Suprapubic skin (tissue), 4 donors: ENCODE measurements around the gene HCFC2. TPM values are rescaled to one million over a fixed set of nuclear protein-coding genes. Genes with fewer than 3 reads are reported as not detected.
"Not testable (repeated sequence)": the region's sequence is repeated elsewhere in the genome, so short reads cannot be mapped to it uniquely, and the experiment has no call there.

Source experiments
- DNase-seq, 2 donors: peaks; one replicate each; pipeline ENCODE4 v3.0.0-alpha.2; 2019; ENCODE audit warnings: low spot score in 2 of 2
- H3K27ac ChIP-seq: fragments of 200-600 bp; sonication (generic); one replicate; pipeline ENCODE4 v1.5.1; 2019
- H3K27me3 ChIP-seq: fragments of 200-600 bp; sonication (generic); one replicate; pipeline ENCODE4 v1.5.1; 2019
- H3K36me3 ChIP-seq: fragments of 200-600 bp; sonication (generic); one replicate; pipeline ENCODE4 v1.5.1; 2019
- H3K4me1 ChIP-seq: fragments of 200-600 bp; sonication (generic); one replicate; pipeline ENCODE4 v1.5.1; 2019
- H3K4me3 ChIP-seq: fragments of 200-600 bp; sonication (generic); one replicate; pipeline ENCODE4 v1.5.1; 2019; ENCODE audit warnings: mild to moderate bottlenecking
- H3K9me3 ChIP-seq: fragments of 200-600 bp; sonication (generic); one replicate; pipeline ENCODE4 v1.5.1; 2019
- EP300 ChIP-seq: sonication (generic); formaldehyde crosslinking; IDR thresholded peaks from one replicate; pipeline ENCODE4 v1.6.1; 2017; ENCODE audit warnings: antibody characterized with exemption
- POLR2A ChIP-seq, 2 donors: fragments of 450-650 bp; IDR thresholded peaks; one replicate each; pipeline ENCODE4 v1.6.1; 2017; ENCODE audit warnings: antibody characterized with exemption in 2 of 2, mild to moderate bottlenecking in 2 of 2, moderate library complexity in 2 of 2
- POLR2AphosphoS5 ChIP-seq, 3 donors: sonication (generic); formaldehyde crosslinking; IDR thresholded peaks; one replicate each; pipeline ENCODE4 v1.6.1; 2017; ENCODE audit warnings: antibody characterized with exemption in 3 of 3
- WGBS: methylation state at CpG from one replicate; pipeline ENCODE4 v1.1.5; 2018; 5-methylcytosine and 5-hydroxymethylcytosine counted together
- total RNA-seq, 4 donors: library from RNA; depleted of rRNA; stranded (reverse); fragments of >200 nt; gene quantifications; one replicate each; pipeline ENCODE4 v1.1.0, GENCODE V29; 2016
- TF ChIP-seq, protein P1 (sequence below), 2 donors: fragments of 200-600 bp in 1 of 2; fragments of 450-650 bp in 1 of 2; sonication (generic) in 1 of 2; IDR thresholded peaks; one replicate each; pipeline ENCODE4 v1.5.1; 2016 to 2019; ENCODE audit warnings: antibody characterized with exemption in 2 of 2, mild to moderate bottlenecking in 1 of 2, moderate library complexity in 1 of 2

HCFC2 gene
- total RNA-seq, result 10 to 100 TPM; 16.9 to 28.1 (median 20.0) TPM

DNA sequence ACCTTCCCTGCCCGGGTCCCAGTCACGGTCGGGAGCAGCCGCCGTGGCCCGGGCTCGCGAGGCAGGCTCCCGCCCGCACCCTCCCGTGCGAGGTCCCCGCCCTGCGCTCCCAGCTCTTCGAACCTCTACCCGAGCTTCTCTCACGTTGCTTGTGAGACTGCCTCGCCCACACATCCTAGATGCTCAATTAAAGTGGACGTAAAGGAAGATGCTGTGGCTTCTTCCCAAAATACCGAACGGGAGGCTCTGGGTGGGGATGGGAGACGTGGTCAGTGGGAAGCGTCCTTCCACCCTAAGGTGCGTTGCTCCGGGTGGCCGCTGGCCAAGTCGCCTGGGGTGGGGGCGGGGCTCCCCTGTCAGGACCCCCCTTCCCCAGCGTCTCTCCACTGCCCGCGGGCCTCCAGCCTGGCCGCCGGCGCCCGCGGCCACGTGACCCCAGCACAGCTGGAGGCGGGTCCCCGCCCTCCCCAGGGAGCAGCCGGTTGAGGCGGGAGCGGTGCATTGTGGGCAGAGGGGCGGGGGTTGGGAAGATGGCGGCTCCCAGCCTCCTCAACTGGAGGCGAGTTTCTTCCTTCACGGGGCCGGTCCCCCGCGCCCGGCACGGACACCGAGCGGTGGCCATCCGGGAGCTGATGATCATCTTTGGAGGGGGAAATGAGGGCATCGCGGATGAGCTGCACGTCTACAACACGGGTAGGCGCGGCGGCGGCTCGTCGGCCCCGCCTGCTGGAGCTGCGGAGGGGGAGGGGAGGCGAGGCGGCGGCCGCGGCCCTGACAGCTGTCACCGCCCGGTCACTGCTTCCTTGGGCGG is at the start of gene HCFC2:
Gene HCFC2, plus strand, starts transcription at position 501 of the 811 bp plus-strand sequence. Its CDS starts 30 bp downstream, at position 531.
- no peaks in the 10 kb centered on the region for H3K27me3 ChIP-seq
- DNase-seq, result peak; percentile 92 to 93
- peak within 1 kb of the TSS; percentile 79 for H3K27ac ChIP-seq
- peak within 1 kb of the TSS; percentile 81 for H3K4me3 ChIP-seq
- WGBS, result 0% methylated on average over 40 of the region's 74 CpGs
- peaks cover 8% of the 10 kb centered on the region for H3K36me3 ChIP-seq
- TF ChIP-seq, protein P1, sequence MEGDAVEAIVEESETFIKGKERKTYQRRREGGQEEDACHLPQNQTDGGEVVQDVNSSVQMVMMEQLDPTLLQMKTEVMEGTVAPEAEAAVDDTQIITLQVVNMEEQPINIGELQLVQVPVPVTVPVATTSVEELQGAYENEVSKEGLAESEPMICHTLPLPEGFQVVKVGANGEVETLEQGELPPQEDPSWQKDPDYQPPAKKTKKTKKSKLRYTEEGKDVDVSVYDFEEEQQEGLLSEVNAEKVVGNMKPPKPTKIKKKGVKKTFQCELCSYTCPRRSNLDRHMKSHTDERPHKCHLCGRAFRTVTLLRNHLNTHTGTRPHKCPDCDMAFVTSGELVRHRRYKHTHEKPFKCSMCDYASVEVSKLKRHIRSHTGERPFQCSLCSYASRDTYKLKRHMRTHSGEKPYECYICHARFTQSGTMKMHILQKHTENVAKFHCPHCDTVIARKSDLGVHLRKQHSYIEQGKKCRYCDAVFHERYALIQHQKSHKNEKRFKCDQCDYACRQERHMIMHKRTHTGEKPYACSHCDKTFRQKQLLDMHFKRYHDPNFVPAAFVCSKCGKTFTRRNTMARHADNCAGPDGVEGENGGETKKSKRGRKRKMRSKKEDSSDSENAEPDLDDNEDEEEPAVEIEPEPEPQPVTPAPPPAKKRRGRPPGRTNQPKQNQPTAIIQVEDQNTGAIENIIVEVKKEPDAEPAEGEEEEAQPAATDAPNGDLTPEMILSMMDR (IDR thresholded peaks at IDR 0.05), result no peak
- TF ChIP-seq POLR2A (IDR thresholded peaks at IDR 0.05) (peak in 1 of 2 donors; percentile 12), EP300 (no peak), POLR2AphosphoS5 (IDR thresholded peaks at IDR 0.05) (peak in 1 of 3 donors; percentile 28)
- peaks cover 36% of the 10 kb centered on the region for H3K4me1 ChIP-seq
- no peaks in the 10 kb centered on the region for H3K9me3 ChIP-seq

DNA sequence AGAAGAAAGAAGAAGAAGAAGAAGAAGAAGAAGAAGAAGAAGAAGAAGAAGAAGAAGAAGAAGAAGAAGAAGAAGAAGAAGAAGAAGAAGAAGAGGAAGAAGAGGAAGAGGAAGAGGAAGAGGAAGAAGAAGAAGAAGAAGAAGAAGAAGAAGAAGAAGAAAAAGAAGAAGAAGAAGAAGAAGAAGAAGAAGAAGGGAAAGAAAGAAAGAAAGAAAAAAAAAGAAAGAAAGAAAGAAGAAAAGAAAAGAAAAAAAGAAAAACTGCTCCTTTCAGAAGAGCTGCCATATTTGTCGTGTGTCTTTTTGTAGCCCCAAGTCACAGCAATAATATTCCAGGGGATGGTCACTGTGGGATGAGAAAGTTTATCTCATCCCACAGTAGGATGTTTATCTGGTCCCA is 42.5 kb upstream of the HCFC2 start:
- not testable (repeated sequence) for H3K4me1 ChIP-seq, H3K9me3 ChIP-seq, DNase-seq, H3K36me3 ChIP-seq, H3K27ac ChIP-seq, H3K27me3 ChIP-seq, H3K4me3 ChIP-seq
- 85% methylated on average over 1 of the region's 1 CpG for WGBS

DNA sequence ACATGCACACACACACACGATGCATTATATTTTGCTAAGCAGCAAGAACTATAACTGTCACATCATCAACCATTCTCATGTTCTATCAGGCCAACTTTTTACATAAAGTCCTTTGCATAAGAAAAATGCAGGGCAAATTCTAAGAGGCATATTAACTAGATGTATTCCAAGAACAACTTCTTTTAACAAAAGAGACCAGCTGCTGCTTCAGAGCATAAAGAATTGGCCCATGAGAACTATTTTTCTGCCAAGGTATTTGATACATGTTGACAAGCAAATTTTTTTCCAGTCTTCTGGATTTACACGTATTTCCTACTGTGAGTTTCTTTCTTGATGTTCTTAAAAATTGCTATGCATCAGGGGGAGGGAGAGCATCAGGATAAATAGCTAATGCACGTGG is 41.5 kb upstream of the HCFC2 start:
- Histone ChIP-seq H3K36me3 (no peaks in the 10 kb centered on the region), H3K9me3 (no peaks in the 10 kb centered on the region), H3K4me1 (no peaks in the 10 kb centered on the region), H3K27ac (no peak overlapping the region), H3K27me3 (no peaks in the 10 kb centered on the region), H3K4me3 (no peak overlapping the region)
- TF ChIP-seq, protein P1 (IDR thresholded peaks at IDR 0.05), result no peak
- no peak for TF ChIP-seq POLR2AphosphoS5 (IDR thresholded peaks at IDR 0.05)
- no peak for TF ChIP-seq EP300
- no peak for TF ChIP-seq POLR2A (IDR thresholded peaks at IDR 0.05)
- DNase-seq, result no peak
- 42% methylated on average over 3 of the region's 3 CpGs for WGBS

DNA sequence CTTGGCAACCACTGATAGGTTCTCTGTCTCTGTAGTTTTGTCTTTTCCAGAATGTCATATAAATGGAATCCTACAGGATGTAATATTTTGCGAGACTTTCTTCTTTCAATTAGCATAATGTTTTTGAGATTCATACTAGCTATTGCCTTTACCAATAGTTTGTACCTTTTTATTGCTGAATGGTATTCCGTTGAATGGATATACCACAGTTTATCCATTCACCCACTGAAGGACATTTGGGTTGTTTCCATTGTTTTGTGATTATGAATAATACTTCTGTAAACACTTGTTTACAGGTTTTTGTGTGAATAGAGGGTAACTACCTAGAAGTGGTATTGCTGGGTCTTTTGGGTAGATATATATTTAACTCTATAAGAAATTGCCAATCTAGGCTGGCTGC is 40.6 kb upstream of the HCFC2 start:
- no peak for DNase-seq
- Histone ChIP-seq H3K27ac (no peak overlapping the region), H3K4me3 (no peak overlapping the region), H3K36me3 (no peaks in the 10 kb centered on the region), H3K9me3 (no peaks in the 10 kb centered on the region), H3K27me3 (no peaks in the 10 kb centered on the region), H3K4me1 (no peaks in the 10 kb centered on the region)
- 73% methylated on average over 2 of the region's 2 CpGs for WGBS
- TF ChIP-seq EP300, result no peak
- no peak for TF ChIP-seq POLR2AphosphoS5 (IDR thresholded peaks at IDR 0.05)
- TF ChIP-seq, protein P1 (IDR thresholded peaks at IDR 0.05), result no peak

DNA sequence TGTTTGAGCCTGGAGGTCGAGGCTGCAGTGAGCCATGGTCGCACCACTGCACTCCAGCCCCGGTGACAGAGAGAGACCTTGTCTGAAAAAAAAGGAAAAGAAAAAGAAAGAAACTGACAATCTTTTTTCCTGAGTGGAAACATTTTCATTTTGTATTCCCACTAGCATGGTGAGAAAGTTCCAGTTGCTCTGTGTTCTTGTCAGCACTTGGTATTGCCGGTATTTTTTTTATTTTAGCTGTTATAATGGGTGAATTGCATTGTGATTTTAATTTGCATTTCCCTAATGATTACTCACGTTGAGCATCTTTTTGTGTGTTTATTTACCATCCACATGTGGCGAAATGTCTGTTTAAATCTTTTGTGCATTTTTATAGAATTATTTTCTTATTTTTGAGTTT is 40.0 kb upstream of the HCFC2 start:
- H3K27ac ChIP-seq, result no peak overlapping the region

More for the DNA sequence above, 40.0 kb upstream of the HCFC2 start:
- Histone ChIP-seq H3K36me3 (no peaks in the 10 kb centered on the region), H3K9me3 (no peaks in the 10 kb centered on the region), H3K4me1 (no peaks in the 10 kb centered on the region), H3K27me3 (no peaks in the 10 kb centered on the region), H3K4me3 (no peak overlapping the region)
- 96% methylated on average over 6 of the region's 6 CpGs for WGBS
- no peak for TF ChIP-seq EP300
- no peak for TF ChIP-seq POLR2AphosphoS5 (IDR thresholded peaks at IDR 0.05)
- TF ChIP-seq, protein P1 (IDR thresholded peaks at IDR 0.05), result no peak
- TF ChIP-seq POLR2A (IDR thresholded peaks at IDR 0.05), result no peak
- no peak for DNase-seq
